PC-3 (cell line): ENCODE results near the gene DNM2. TPM values are rescaled to one million over a fixed set of nuclear protein-coding genes. Genes with fewer than 3 reads are reported as not detected.

ENCODE experiments used
- ATAC-seq: fragments of 200-7000 bp; cut with Tn5 transposase; 2 replicates; pipeline ENCODE4 v1.9.1; 2020; ENCODE audit warnings: mild to moderate bottlenecking, moderate library complexity
- BruUV-seq: library from RNA; stranded (reverse); fragments of 400-500 nt; replicated peaks from 2 replicates; lab custom pipeline; 2021; lab: Mats Ljungman, UMichigan
- CTCF ChIA-PET: fragments of 300-600 bp; sonication (Branson Sonifier 250); formaldehyde crosslinking; loops from one replicate; lab custom pipeline; 2022; ENCODE audit warnings: antibody characterized with exemption; lab: Charles Lee
- POLR2A ChIA-PET: fragments of 300-600 bp; sonication (Branson Sonifier 250); formaldehyde crosslinking; loops from one replicate; lab custom pipeline; 2022; ENCODE audit warnings: antibody characterized with exemption; ENCODE audit not compliant: unreplicated experiment; lab: Charles Lee
- DNase-seq: peaks from one replicate; pipeline ENCODE4 v3.0.0-alpha.2; 2015
- H2AFZ ChIP-seq: fragments of 300-600 bp; sonication (generic); 2 replicates; pipeline ENCODE4 v1.6.0; 2016; ENCODE audit warnings: antibody characterized with exemption, low read length
- H3F3A ChIP-seq: fragments of 300-600 bp; sonication (generic); one replicate; pipeline ENCODE4 v1.6.0; 2017; ENCODE audit warnings: antibody characterized with exemption, low read length, control low read depth, mild to moderate bottlenecking; ENCODE audit not compliant: unreplicated experiment
- H3K27ac ChIP-seq: fragments of 300-600 bp; sonication (generic); 2 replicates; pipeline ENCODE4 v1.5.1; 2016; ENCODE audit warnings: mild to moderate bottlenecking, low read length
- H3K27me3 ChIP-seq: fragments of 300-600 bp; sonication (generic); 2 replicates; pipeline ENCODE4 v1.6.1; 2016; ENCODE audit warnings: low read length, mixed read lengths
- H3K36me3 ChIP-seq: fragments of 300-600 bp; sonication (generic); 2 replicates; pipeline ENCODE4 v1.6.1; 2016; ENCODE audit warnings: low read depth, mixed run types, low read length, mixed read lengths
- H3K4me1 ChIP-seq: fragments of 300-600 bp; sonication (generic); 2 replicates; pipeline ENCODE4 v1.5.1; 2016; ENCODE audit warnings: low read length; ENCODE audit not compliant: insufficient read depth
- H3K4me2 ChIP-seq: fragments of 300-600 bp; sonication (generic); 2 replicates; pipeline ENCODE4 v1.6.0; 2016; ENCODE audit warnings: low read length
- H3K4me3 ChIP-seq: fragments of 300-600 bp; sonication (generic); 2 replicates; pipeline ENCODE4 v1.5.1; 2016; ENCODE audit warnings: mild to moderate bottlenecking, low read length, mixed read lengths
- H3K79me2 ChIP-seq: fragments of 300-600 bp; sonication (generic); 2 replicates; pipeline ENCODE4 v1.6.1; 2017; ENCODE audit warnings: low read length, mixed read lengths
- H3K9ac ChIP-seq: fragments of 300-600 bp; sonication (generic); 2 replicates; pipeline ENCODE4 v1.6.0; 2016; ENCODE audit warnings: mild to moderate bottlenecking, low read length
- H3K9me2 ChIP-seq: fragments of 300-600 bp; sonication (generic); replicated peaks from 2 replicates; pipeline ENCODE4 v1.6.1; 2016; ENCODE audit warnings: mixed run types, low read length, mixed read lengths
- H3K9me3 ChIP-seq: fragments of 300-600 bp; sonication (generic); 2 replicates; pipeline ENCODE4 v1.6.1; 2016; ENCODE audit warnings: low read length, mixed read lengths
- H4K20me1 ChIP-seq: fragments of 300-600 bp; sonication (generic); 2 replicates; pipeline ENCODE4 v1.6.1; 2016; ENCODE audit warnings: low read length, mixed read lengths
- CTCF ChIP-seq: fragments of 300-600 bp; sonication (generic); conservative IDR thresholded peaks from 2 replicates; pipeline ENCODE4 v1.5.1; 2017; ENCODE audit warnings: antibody characterized with exemption, low read depth, mild to moderate bottlenecking, low read length
- EZH2 ChIP-seq: fragments of 300-600 bp; sonication (generic); IDR thresholded peaks from one replicate; pipeline ENCODE4 v1.6.1; 2017; ENCODE audit warnings: antibody characterized with exemption, mild to moderate bottlenecking, low read length; ENCODE audit not compliant: unreplicated experiment
- EZH2phosphoT487 ChIP-seq: fragments of 300-600 bp; sonication (generic); IDR thresholded peaks from 2 replicates; pipeline ENCODE4 v1.6.1; 2018; ENCODE audit warnings: mild to moderate bottlenecking, antibody characterized with exemption, low read length, borderline replicate concordance
- intact Hi-C: fragments of 100-400 bp; cut with micrococcal nuclease; formaldehyde crosslinking; loops from 2 replicates; pipeline ENCODE4 v1.9.0; 2023
- total RNA-seq: library from RNA; depleted of rRNA; stranded (reverse); fragments of >200 nt; gene quantifications from 2 replicates; pipeline ENCODE4 v1.2.3, GENCODE V29; 2014

The DNM2 gene
- total RNA-seq, 1 experiment from 2014 or later: 150 TPM

- Histone ChIP-seq H3K27ac (no peak overlapping the region), H3K4me1 (no peaks in the 10 kb centered on the region), H3K4me3 (no peak overlapping the region), H3K27me3 (no peaks in the 10 kb centered on the region), H3K9me3 (no peaks in the 10 kb centered on the region), H3K9me2 (no peaks in the 10 kb centered on the region), H3F3A (peaks cover 6% of the 10 kb centered on the region), H3K4me2 (no peak overlapping the region), H3K79me2 (peaks cover 4% of the 10 kb centered on the region; the same call in 1 of the 2 replicates), H3K36me3 (peaks cover 85% of the 10 kb centered on the region), H2AFZ (no peak overlapping the region), H4K20me1 (peaks cover 42% of the 10 kb centered on the region), H3K9ac (no peak overlapping the region)
- ATAC-seq: no peak
- DNase-seq: no peak
- ChIA-PET CTCF (no interaction called here), POLR2A (no interaction called here)
- TF ChIP-seq CTCF (no peak), EZH2phosphoT487 (no peak), EZH2 (no peak)
- BruUV-seq: no TSS peak
- intact Hi-C loops: no loop called here
Observed at GRCh38 chr19:10688545-10689280, 29.2 kb upstream of the DNM2 start.

- Histone ChIP-seq H2AFZ (no peak overlapping the region), H3K9ac (no peak overlapping the region), H3K9me2 (no peaks in the 10 kb centered on the region), H3K4me2 (no peak overlapping the region), H3K4me1 (no peaks in the 10 kb centered on the region), H4K20me1 (peaks cover 42% of the 10 kb centered on the region), H3K27ac (no peak overlapping the region), H3K4me3 (no peak overlapping the region), H3K27me3 (no peaks in the 10 kb centered on the region), H3K36me3 (peaks cover 68% of the 10 kb centered on the region), H3K79me2 (peaks cover 1% of the 10 kb centered on the region; the same call in 1 of the 2 replicates), H3F3A (peaks cover 6% of the 10 kb centered on the region), H3K9me3 (no peaks in the 10 kb centered on the region)
- TF ChIP-seq EZH2: no peak
- TF ChIP-seq EZH2phosphoT487: no peak
- TF ChIP-seq CTCF: no peak
- ChIA-PET CTCF (no interaction called here), POLR2A (no interaction called here)
- intact Hi-C loops: no loop called here
- DNase-seq (no peak), ATAC-seq (no peak)
- BruUV-seq: no TSS peak
Observed at GRCh38 chr19:10690341-10690781, 27.5 kb upstream of the DNM2 start.

- no peak for TF ChIP-seq CTCF
- TF ChIP-seq EZH2phosphoT487: no peak
- TF ChIP-seq EZH2: no peak
- H3K4me2 ChIP-seq: no peak overlapping the region
- DNase-seq (no peak), ATAC-seq (no peak)
- peaks cover 41% of the 10 kb centered on the region for H4K20me1 ChIP-seq
- no peaks in the 10 kb centered on the region for H3K27me3 ChIP-seq
- intact Hi-C loops: no loop called here
- ChIA-PET CTCF (no interaction called here), POLR2A (no interaction called here)
- no peaks in the 10 kb centered on the region for H3K79me2 ChIP-seq
- no peaks in the 10 kb centered on the region for H3K4me1 ChIP-seq
- H3K4me3 ChIP-seq: no peak overlapping the region
- no peak overlapping the region for H3K27ac ChIP-seq
- H3K9me2 ChIP-seq: no peaks in the 10 kb centered on the region
- no TSS peak for BruUV-seq
- no peaks in the 10 kb centered on the region for H3K9me3 ChIP-seq
- H3K9ac ChIP-seq: no peak overlapping the region
- H3F3A ChIP-seq: peaks cover 6% of the 10 kb centered on the region
- peaks cover 61% of the 10 kb centered on the region for H3K36me3 ChIP-seq
- H2AFZ ChIP-seq: no peak overlapping the region
Observed at GRCh38 chr19:10691178-10691881, 26.5 kb upstream of the DNM2 start.
